Adipocyte (in vitro differentiated cells): ENCODE results near the gene FOXK2.

Experiments
- DNase-seq: peaks from one replicate; pipeline ENCODE4 v3.0.0-alpha.2; 2015; ENCODE audit warnings: low read depth
- H3K27me3 ChIP-seq: replicated peaks from 2 replicates; pipeline ENCODE4 v1.7.0; 2013; ENCODE audit warnings: mild to moderate bottlenecking, low read length, moderate library complexity; ENCODE audit not compliant: control insufficient read depth, insufficient read depth
- H3K36me3 ChIP-seq: 2 replicates; pipeline ENCODE4 v1.7.0; 2013; ENCODE audit warnings: low read length, mild to moderate bottlenecking, moderate library complexity; ENCODE audit not compliant: control insufficient read depth, insufficient read depth, severe bottlenecking
- H3K4me1 ChIP-seq: 2 replicates; pipeline ENCODE4 v1.7.0; 2013; ENCODE audit warnings: mild to moderate bottlenecking, low read length, moderate library complexity; ENCODE audit not compliant: control insufficient read depth, insufficient read depth
- H3K4me3 ChIP-seq: 2 replicates; pipeline ENCODE4 v1.7.0; 2013; ENCODE audit warnings: mild to moderate bottlenecking, low read length, moderate library complexity
- H3K9ac ChIP-seq: 2 replicates; pipeline ENCODE4 v1.7.0; 2013; ENCODE audit warnings: mild to moderate bottlenecking, low read length, moderate library complexity
- H3K9me3 ChIP-seq: 2 replicates; pipeline ENCODE4 v1.7.0; 2013; ENCODE audit warnings: mild to moderate bottlenecking, low read length, moderate library complexity; ENCODE audit not compliant: control insufficient read depth

The FOXK2 gene

DNA sequence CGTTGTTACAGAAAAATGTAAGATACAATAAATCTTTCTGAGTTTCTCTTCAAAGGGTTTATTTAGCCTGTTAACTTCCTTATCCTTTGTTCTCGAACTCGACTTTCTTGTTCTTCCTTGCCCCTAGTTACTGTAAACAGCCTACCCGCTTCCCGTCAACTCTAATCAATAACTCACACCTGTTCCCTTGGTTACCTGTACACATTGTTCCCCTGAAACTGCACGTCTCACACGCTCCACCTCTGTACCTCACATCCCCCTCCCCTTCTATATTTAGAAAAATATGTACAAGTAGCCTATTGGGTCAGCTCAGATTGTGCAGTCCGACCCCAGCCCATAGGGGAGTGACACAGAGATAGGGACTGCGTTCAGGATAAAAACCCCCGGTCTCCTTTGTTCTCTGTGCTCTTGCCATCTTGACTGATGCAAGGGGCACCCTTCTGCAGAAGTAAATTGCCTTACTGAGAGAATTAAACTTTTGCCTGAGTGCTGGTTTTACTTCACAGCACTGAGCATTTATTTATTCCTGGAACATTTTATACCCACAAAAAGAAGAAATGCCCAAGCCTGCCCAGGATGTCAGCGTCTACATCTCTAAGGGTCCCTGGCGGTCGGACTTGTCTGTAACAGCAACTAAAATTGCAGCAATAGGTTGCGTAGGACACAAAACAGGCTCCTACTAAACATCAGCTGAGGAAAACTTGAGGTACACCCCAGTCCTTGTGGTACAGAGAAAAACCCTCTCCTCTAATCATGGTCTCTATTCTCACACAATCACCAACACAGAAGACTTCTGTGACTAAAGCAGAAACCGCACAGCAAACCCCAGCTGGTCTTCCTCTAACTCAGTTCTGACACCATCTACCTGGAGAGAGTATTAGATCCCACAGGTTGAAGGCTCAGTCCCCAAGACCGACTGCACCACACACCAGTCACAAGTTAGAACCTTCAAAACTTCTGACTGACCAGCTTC, 117.4 kb downstream of the FOXK2 start:
- Histone ChIP-seq H3K9me3 (no peaks in the 10 kb centered on the region), H3K27me3 (no peaks in the 10 kb centered on the region), H3K4me1 (no peaks in the 10 kb centered on the region), H3K4me3 (no peak overlapping the region), H3K9ac (no peak overlapping the region), H3K36me3 (peaks cover 39% of the 10 kb centered on the region)
- no peak for DNase-seq

- no peaks in the 10 kb centered on the region for H3K9me3 ChIP-seq
- H3K9ac ChIP-seq, result no peak overlapping the region
- H3K27me3 ChIP-seq, result no peaks in the 10 kb centered on the region
- no peaks in the 10 kb centered on the region for H3K4me1 ChIP-seq
- H3K4me3 ChIP-seq, result no peak overlapping the region
- H3K36me3 ChIP-seq, result peaks cover 43% of the 10 kb centered on the region
- no peak for DNase-seq
These were observed 118.7 kb downstream of the FOXK2 start for GRCh38 chr17:82638183-82638773.

DNA sequence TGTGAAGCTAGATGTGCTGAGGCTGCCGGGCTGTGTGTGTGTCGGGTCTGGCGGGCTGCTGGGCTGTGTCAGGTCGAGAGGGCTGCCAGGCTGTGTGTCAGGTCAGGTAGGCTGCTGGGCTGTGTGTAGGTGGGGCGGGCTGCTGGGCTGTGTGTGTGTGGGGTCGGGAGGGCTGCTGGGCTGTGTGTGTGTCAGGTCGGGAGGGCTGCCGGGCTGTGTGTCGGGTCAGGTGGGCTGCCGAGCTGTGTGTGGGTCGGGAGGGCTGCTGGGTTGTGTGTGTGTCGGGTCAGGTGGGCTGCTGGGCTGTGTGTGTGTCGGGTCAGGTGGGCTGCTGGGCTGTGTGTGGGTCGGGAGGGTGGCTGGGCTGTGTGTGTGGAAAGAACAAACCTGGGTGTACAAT, 120.1 kb downstream of the FOXK2 start:
- H3K9me3 ChIP-seq, result no peaks in the 10 kb centered on the region
- H3K4me3 ChIP-seq, result no peak overlapping the region
- DNase-seq, result no peak
- no peaks in the 10 kb centered on the region for H3K4me1 ChIP-seq
- H3K9ac ChIP-seq, result no peak overlapping the region
- no peaks in the 10 kb centered on the region for H3K27me3 ChIP-seq
- peaks cover 49% of the 10 kb centered on the region for H3K36me3 ChIP-seq

- no peak for DNase-seq
These were observed 120.5 kb downstream of the FOXK2 start for GRCh38 chr17:82640036-82640435.

DNA sequence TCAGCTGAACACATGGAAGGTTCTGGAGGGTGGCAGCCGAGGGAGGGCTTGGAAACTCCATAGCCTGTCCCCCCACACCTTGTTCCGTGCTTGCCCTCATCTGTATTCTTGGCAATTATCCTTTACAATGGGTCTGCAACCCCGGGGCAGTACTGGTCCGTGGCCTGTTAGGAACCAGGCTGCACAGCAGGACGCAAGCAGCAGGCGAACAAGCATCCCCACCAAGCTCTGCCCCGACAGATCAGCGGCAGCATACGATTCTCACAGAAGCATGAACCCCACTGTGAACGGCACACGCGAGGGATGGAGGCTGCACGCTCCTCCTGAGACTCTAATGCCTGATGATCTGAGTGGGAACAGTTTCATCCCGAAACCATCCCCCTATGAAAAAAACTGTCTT, 122.5 kb downstream of the FOXK2 start:
- Histone ChIP-seq H3K36me3 (peaks cover 47% of the 10 kb centered on the region), H3K4me1 (peaks cover 7% of the 10 kb centered on the region), H3K9me3 (no peaks in the 10 kb centered on the region), H3K9ac (no peak overlapping the region), H3K27me3 (no peaks in the 10 kb centered on the region), H3K4me3 (no peak overlapping the region)
- DNase-seq, result no peak

More at GRCh38 chr17:82640036-82640435, 120.5 kb downstream of the FOXK2 start:
- Histone ChIP-seq H3K9ac (no peak overlapping the region), H3K27me3 (no peaks in the 10 kb centered on the region), H3K4me3 (no peak overlapping the region), H3K36me3 (peaks cover 47% of the 10 kb centered on the region), H3K9me3 (no peaks in the 10 kb centered on the region), H3K4me1 (no peaks in the 10 kb centered on the region)

DNA sequence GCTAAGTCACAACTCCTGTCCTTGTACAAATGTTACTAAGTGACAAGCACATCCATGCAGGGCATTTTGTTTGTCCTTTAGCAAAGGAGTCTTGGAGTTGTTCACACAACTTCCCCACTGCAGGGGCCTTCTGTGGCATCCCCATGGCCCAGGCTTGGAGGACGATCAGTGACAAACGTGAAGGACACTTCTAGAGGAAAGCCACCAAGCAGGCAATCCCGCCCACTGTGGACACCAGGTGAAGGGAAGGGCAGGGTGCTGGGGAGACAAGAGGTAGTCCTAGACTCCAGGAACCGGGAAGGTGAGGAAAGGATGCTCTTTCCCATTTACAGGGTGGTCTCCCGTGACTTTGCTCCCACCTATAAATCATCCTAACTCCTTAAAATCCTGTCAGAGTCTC, 124.6 kb downstream of the FOXK2 start:
- peaks cover 11% of the 10 kb centered on the region for H3K4me1 ChIP-seq
- no peaks in the 10 kb centered on the region for H3K27me3 ChIP-seq
- no peak overlapping the region for H3K4me3 ChIP-seq
- DNase-seq, result no peak
- H3K36me3 ChIP-seq, result peaks cover 45% of the 10 kb centered on the region
- H3K9ac ChIP-seq, result no peak overlapping the region
- H3K9me3 ChIP-seq, result no peaks in the 10 kb centered on the region

DNA sequence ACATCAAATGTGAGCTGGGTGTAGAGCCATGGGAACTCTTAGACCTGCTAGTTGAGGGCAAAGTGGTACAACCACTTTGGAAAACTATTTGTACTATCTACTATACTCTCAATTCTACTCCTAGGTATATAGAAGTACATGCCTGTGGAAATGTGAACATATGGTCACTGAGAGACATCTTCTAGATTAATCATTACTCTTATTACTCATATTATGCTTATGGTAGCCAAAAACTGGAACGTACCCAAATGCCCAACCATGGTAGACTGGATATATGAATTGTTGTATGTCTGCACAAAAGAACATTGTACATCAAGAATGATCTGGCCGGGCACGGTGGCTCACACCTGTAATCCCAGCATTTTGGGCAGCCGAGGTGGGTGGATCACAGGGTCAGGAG, 126.0 kb downstream of the FOXK2 start:
- H3K36me3 ChIP-seq, result peaks cover 37% of the 10 kb centered on the region
- no peak overlapping the region for H3K4me3 ChIP-seq
- peaks cover 11% of the 10 kb centered on the region for H3K4me1 ChIP-seq
- no peaks in the 10 kb centered on the region for H3K27me3 ChIP-seq
- H3K9me3 ChIP-seq, result no peaks in the 10 kb centered on the region
- DNase-seq, result no peak
- H3K9ac ChIP-seq, result no peak overlapping the region

DNA sequence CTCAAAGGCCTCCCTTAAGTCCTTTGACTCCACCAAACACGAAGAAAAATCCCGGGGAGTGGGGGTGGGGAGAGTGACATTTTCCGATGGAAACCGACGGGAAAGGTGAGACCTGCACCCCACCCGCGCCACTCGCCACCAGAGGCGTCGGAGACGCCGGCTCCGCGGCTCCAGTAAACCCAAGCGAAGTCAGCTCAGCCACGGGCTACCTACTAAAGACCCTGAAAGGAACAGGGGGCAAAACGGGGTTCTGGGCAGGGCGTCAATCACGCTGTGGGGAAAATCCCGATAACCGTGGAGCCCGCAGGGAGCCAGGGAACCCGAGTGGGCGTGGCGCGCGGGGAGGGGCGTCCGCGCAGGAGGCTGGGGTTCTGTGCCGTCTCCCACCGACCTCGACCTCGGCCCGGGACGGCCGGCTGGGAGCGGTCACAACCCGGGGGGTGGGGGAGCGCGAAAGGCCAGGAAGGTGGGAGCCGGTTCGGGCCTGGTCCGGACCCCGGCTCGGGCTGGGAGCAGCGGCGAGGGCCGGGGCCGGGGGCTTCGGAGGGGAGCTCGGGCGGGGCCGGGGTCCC, 128.1 kb downstream of the FOXK2 start:
- Histone ChIP-seq H3K36me3 (peaks cover 17% of the 10 kb centered on the region), H3K9me3 (no peaks in the 10 kb centered on the region), H3K4me3 (peak overlapping the region; percentile 92), H3K9ac (peak overlapping the region; percentile 95), H3K4me1 (peaks cover 11% of the 10 kb centered on the region), H3K27me3 (no peaks in the 10 kb centered on the region)
- DNase-seq, result peak; percentile 74

DNA sequence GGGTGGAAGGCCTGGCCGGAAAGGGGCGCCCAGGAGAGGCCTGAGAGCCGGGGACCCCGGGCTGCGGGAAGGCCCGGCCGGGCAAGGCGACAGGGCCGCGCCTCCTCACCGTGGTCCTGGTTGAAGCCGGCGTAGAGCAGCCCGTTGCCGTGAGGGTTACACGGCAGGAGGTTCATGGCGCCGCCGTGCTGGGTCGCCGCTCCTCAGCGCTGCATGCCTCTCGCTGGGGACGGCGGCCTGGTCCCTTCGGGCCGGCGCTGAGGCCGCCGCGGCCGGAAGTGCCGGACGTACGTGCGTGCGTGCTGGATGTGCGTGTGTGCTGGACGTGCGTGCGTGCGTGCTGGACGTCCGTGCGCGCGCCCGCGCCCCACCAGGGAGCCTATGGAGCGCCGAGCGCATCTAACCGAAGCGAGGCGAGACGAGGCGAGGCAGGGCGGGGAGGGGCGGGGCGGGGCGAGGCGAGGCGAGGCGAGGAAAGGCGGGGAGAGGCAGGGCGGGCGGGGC, 128.7 kb downstream of the FOXK2 start, which contains the start of gene WDR45B:
Gene WDR45B, minus strand, starts transcription at position 280 of the 504 bp plus-strand sequence. Its CDS starts 104 bp downstream, at position 176.
- H3K4me3 ChIP-seq, result peak within 1 kb of the TSS; percentile 92
- no peaks in the 10 kb centered on the region for H3K9me3 ChIP-seq
- DNase-seq, result peak; percentile 99
- H3K36me3 ChIP-seq, result peaks cover 12% of the 10 kb centered on the region
- peak within 1 kb of the TSS; percentile 95 for H3K9ac ChIP-seq
- peaks cover 11% of the 10 kb centered on the region for H3K4me1 ChIP-seq
- H3K27me3 ChIP-seq, result no peaks in the 10 kb centered on the region

- H3K27me3 ChIP-seq, result no peaks in the 10 kb centered on the region
- peak overlapping the region; percentile 76 for H3K4me3 ChIP-seq
- H3K9me3 ChIP-seq, result no peaks in the 10 kb centered on the region
- H3K4me1 ChIP-seq, result peaks cover 11% of the 10 kb centered on the region
- peaks cover 6% of the 10 kb centered on the region for H3K36me3 ChIP-seq
- no peak for DNase-seq
- peak overlapping the region; percentile 80 for H3K9ac ChIP-seq
These were observed 129.3 kb downstream of the FOXK2 start for GRCh38 chr17:82648742-82649331.
